GM23338 (cell line): ENCODE data around the gene MRPS7. TPM values are rescaled to one million over a fixed set of nuclear protein-coding genes. Genes with fewer than 3 reads are reported as not detected.
"Not testable (repeated sequence)": the region's sequence is repeated elsewhere in the genome, so short reads cannot be mapped to it uniquely, and the experiment has no call there.

ENCODE experiments used
- ATAC-seq: fragments of 200-7000 bp; cut with Tn5 transposase; 3 replicates; pipeline ENCODE4 v1.9.1; 2020
- DNase-seq: peaks from one replicate; pipeline ENCODE4 v3.0.0-alpha.2; 2015; ENCODE audit warnings: low spot score
- H2AFZ ChIP-seq: fragments of 200-600 bp; sonication (generic); 2 replicates; pipeline ENCODE4 v1.8.0; 2016; ENCODE audit warnings: antibody characterized with exemption, mild to moderate bottlenecking, moderate library complexity
- H3F3A ChIP-seq: fragments of 200-600 bp; sonication (generic); replicated peaks from 2 replicates; pipeline ENCODE4 v1.8.0; 2017; ENCODE audit warnings: antibody characterized with exemption, mixed run types, low read depth
- H3K27ac ChIP-seq: fragments of 200-600 bp; sonication (generic); 2 replicates; pipeline ENCODE4 v1.6.1; 2016; ENCODE audit warnings: low read depth
- H3K27me3 ChIP-seq: fragments of 200-600 bp; sonication (generic); 2 replicates; pipeline ENCODE4 v1.8.0; 2016; ENCODE audit warnings: mild to moderate bottlenecking, mixed run types, moderate library complexity; ENCODE audit not compliant: insufficient read depth
- H3K36me3 ChIP-seq: fragments of 200-600 bp; sonication (generic); 2 replicates; pipeline ENCODE4 v1.8.0; 2016; ENCODE audit warnings: mild to moderate bottlenecking; ENCODE audit not compliant: insufficient read depth
- H3K4me1 ChIP-seq: fragments of 200-600 bp; sonication (generic); 2 replicates; pipeline ENCODE4 v1.8.0; 2016; ENCODE audit warnings: mild to moderate bottlenecking, moderate library complexity; ENCODE audit not compliant: insufficient read depth
- H3K4me2 ChIP-seq: fragments of 200-600 bp; sonication (generic); 2 replicates; pipeline ENCODE4 v1.7.1; 2017; ENCODE audit warnings: mixed run types
- H3K4me3 ChIP-seq: fragments of 200-600 bp; sonication (generic); 2 replicates; pipeline ENCODE4 v1.6.1; 2016; ENCODE audit warnings: mixed run types
- H3K79me2 ChIP-seq: fragments of 200-600 bp; sonication (generic); replicated peaks from 2 replicates; pipeline ENCODE4 v1.8.0; 2017; ENCODE audit warnings: mild to moderate bottlenecking; ENCODE audit not compliant: insufficient read depth
- H3K9me2 ChIP-seq: fragments of 200-600 bp; sonication (generic); 2 replicates; pipeline ENCODE4 v1.8.0; 2017; ENCODE audit not compliant: insufficient read depth
- H4K20me1 ChIP-seq: fragments of 200-600 bp; sonication (generic); replicated peaks from 2 replicates; pipeline ENCODE4 v1.8.0; 2017; ENCODE audit warnings: mild to moderate bottlenecking; ENCODE audit not compliant: insufficient read depth
- H3K27ac Mint-ChIP-seq: 2 replicates; pipeline ENCODE4 v1.8.0; 2020; ENCODE audit warnings: inconsistent platforms, mild to moderate bottlenecking, moderate library complexity, mixed read lengths
- H3K27me3 Mint-ChIP-seq: 3 replicates; pipeline ENCODE4 v1.8.0; 2022; ENCODE audit warnings: low read depth, mild to moderate bottlenecking, moderate library complexity, mixed read lengths, inconsistent platforms; ENCODE audit not compliant: insufficient read depth, poor library complexity
- H3K36me3 Mint-ChIP-seq: 3 replicates; pipeline ENCODE4 v1.8.0; 2021; ENCODE audit warnings: low read depth, mild to moderate bottlenecking, inconsistent platforms, moderate library complexity, mixed read lengths
- H3K4me1 Mint-ChIP-seq: 3 replicates; pipeline ENCODE4 v1.8.0; 2020; ENCODE audit warnings: mild to moderate bottlenecking, inconsistent platforms, mixed read lengths
- H3K4me3 Mint-ChIP-seq: 3 replicates; pipeline ENCODE4 v1.8.0; 2021; ENCODE audit warnings: moderate library complexity, mild to moderate bottlenecking, inconsistent platforms, mixed read lengths
- H3K9me3 Mint-ChIP-seq: 3 replicates; pipeline ENCODE4 v1.8.0; 2020; ENCODE audit warnings: moderate library complexity, mild to moderate bottlenecking, inconsistent platforms, mixed read lengths
- EZH2phosphoT487 ChIP-seq: fragments of 200-600 bp; sonication (generic); IDR thresholded peaks from one replicate; pipeline ENCODE4 v1.8.1; 2018; ENCODE audit warnings: antibody characterized with exemption; ENCODE audit not compliant: unreplicated experiment
- JUNB ChIP-seq: IDR thresholded peaks from one replicate; pipeline ENCODE4 v1.6.1; 2016; ENCODE audit warnings: antibody characterized with exemption; ENCODE audit not compliant: unreplicated experiment
- STAT1 ChIP-seq: IDR thresholded peaks from one replicate; pipeline ENCODE4 v1.6.1; 2016; ENCODE audit warnings: antibody characterized with exemption; ENCODE audit not compliant: unreplicated experiment
- ZNF331 ChIP-seq: fragments of 250-450 bp; sonication (Bioruptor Pico); IDR thresholded peaks from 2 replicates; pipeline ENCODE4 v1.5.0; 2020; ENCODE audit warnings: low read depth, mild to moderate bottlenecking, moderate library complexity
- ZNF462 ChIP-seq: fragments of 250-450 bp; sonication (Bioruptor Pico); IDR thresholded peaks from 2 replicates; pipeline ENCODE4 v1.5.0; 2020; ENCODE audit warnings: mild to moderate bottlenecking, moderate library complexity
- polyA plus RNA-seq: library from polyadenylated mRNA; unstranded; fragments of >200 nt; fragmentation: Nextera tagmentation; extraction: Ambion mirVana; gene quantifications from 2 replicates; pipeline ENCODE4 v1.2.1, GENCODE V29; 2016
- total RNA-seq: library from RNA; depleted of rRNA; stranded (reverse); fragments of >200 nt; shearing (Covaris generic); gene quantifications from 2 replicates; pipeline ENCODE4 v1.2.3, GENCODE V29; 2014

Gene MRPS7
- total and polyA plus RNA-seq, 2 experiments from 2014 or later = 60.6 to 114 TPM

GRCh38 chr17:75252039-75252816 is 9.5 kb upstream of the MRPS7 start (continued):
- no peak for TF ChIP-seq ZNF331 (CRISPR knock-in tag)
- TF ChIP-seq JUNB = no peak
- TF ChIP-seq STAT1 = no peak
- TF ChIP-seq EZH2phosphoT487 = no peak

- H4K20me1 ChIP-seq, H3K9me2 ChIP-seq, H3K4me2 ChIP-seq, H3K27ac ChIP-seq, H3K27me3 ChIP-seq, H3K27me3 Mint-ChIP-seq, H3K9me3 Mint-ChIP-seq, H3K27ac Mint-ChIP-seq, H3K4me3 ChIP-seq, H2AFZ ChIP-seq, DNase-seq, H3K4me3 Mint-ChIP-seq, H3K36me3 Mint-ChIP-seq, H3K36me3 ChIP-seq, ATAC-seq: not testable (repeated sequence)
- Histone ChIP-seq H3F3A (peaks cover 11% of the 10 kb centered on the region; the same call in 1 of the 2 replicates), H3K79me2 (peaks cover 84% of the 10 kb centered on the region), H3K4me1 (peaks cover 14% of the 10 kb centered on the region)
- peaks cover 51% of the 10 kb centered on the region for H3K4me1 Mint-ChIP-seq
Measured at GRCh38 chr17:75255954-75256698, 5.6 kb upstream of the MRPS7 start.

GRCh38 chr17:75257228-75257627 is 4.5 kb upstream of the MRPS7 start:
- H3K36me3 Mint-ChIP-seq, H3F3A ChIP-seq, H3K36me3 ChIP-seq, H4K20me1 ChIP-seq, H3K9me2 ChIP-seq, ATAC-seq, H3K9me3 Mint-ChIP-seq, H3K4me3 ChIP-seq, DNase-seq, H3K27ac Mint-ChIP-seq, H3K27me3 Mint-ChIP-seq, H3K27ac ChIP-seq, H3K4me3 Mint-ChIP-seq, H3K4me2 ChIP-seq, H2AFZ ChIP-seq, H3K27me3 ChIP-seq: not testable (repeated sequence)
- H3K4me1 Mint-ChIP-seq = peaks cover 45% of the 10 kb centered on the region
- Histone ChIP-seq H3K4me1 (peaks cover 14% of the 10 kb centered on the region), H3K79me2 (peaks cover 79% of the 10 kb centered on the region)

GRCh38 chr17:75260641-75261335 is 891 bp upstream of the MRPS7 start:
- DNase-seq (peak; percentile 56), ATAC-seq (peak; percentile 42)
- Histone ChIP-seq H3K4me3 (peak overlapping the region; percentile 98), H4K20me1 (peaks cover 8% of the 10 kb centered on the region), H3F3A (peaks cover 21% of the 10 kb centered on the region), H3K4me1 (peaks cover 9% of the 10 kb centered on the region), H3K9me2 (no peaks in the 10 kb centered on the region), H3K27me3 (no peaks in the 10 kb centered on the region), H2AFZ (peak overlapping the region; percentile 87; the same call in 1 of the 2 replicates), H3K27ac (peak overlapping the region; percentile 98), H3K36me3 (peaks cover 12% of the 10 kb centered on the region), H3K79me2 (peaks cover 79% of the 10 kb centered on the region), H3K4me2 (peak overlapping the region; percentile 94)
- Mint-ChIP-seq H3K36me3 (peaks cover 34% of the 10 kb centered on the region; the same call in 2 of the 3 replicates), H3K4me1 (peaks cover 25% of the 10 kb centered on the region), H3K9me3 (no peaks in the 10 kb centered on the region), H3K27me3 (peaks cover 5% of the 10 kb centered on the region), H3K4me3 (peak overlapping the region; percentile 91), H3K27ac (peak overlapping the region; percentile 100)
- no peak for TF ChIP-seq STAT1
- TF ChIP-seq ZNF462 (CRISPR knock-in tag) = no peak
- no peak for TF ChIP-seq JUNB
- no peak for TF ChIP-seq ZNF331 (CRISPR knock-in tag)
